ENCODE measurements around the gene PBLD. TPM values are rescaled to one million over a fixed set of nuclear protein-coding genes. Genes with fewer than 3 reads are reported as not detected.

PBLD gene
- total RNA-seq, 1 donor from 2014 or later: 8.6 TPM

DNA sequence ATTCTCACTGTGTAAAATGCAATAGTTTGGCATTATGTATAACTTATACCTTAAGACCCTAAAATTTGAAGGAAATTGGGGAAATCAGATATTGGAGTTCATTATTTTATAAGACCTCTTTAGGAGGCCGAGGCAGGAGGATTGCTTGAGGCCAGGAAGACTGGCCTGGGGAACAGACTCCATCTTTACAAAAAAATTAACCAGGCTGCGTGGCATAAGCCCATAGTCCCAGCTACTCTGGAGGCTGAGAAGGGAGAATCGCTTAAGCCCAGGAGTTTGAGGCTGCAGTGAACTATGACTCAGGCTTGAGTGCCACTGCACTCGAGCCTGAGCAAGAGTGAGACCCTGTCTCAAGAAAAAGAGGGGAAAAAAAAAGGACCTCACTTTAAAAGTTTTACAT, 14.0 kb upstream of the PBLD start:
- peak overlapping the region; percentile 13 for H3K27ac Mint-ChIP-seq (ENCODE audit: unreplicated experiment)

GRCh38 chr10:68345621-68346020, 12.9 kb upstream of the PBLD start:
- TF ChIP-seq CTCF (IDR thresholded peaks at IDR 0.05): no peak
- peaks cover 8% of the 10 kb centered on the region for H3K4me1 Mint-ChIP-seq (ENCODE audit: unreplicated experiment)
- peaks cover 51% of the 10 kb centered on the region for H3K36me3 Mint-ChIP-seq (ENCODE audit: unreplicated experiment)
- H3K27me3 Mint-ChIP-seq (ENCODE audit: unreplicated experiment): no peaks in the 10 kb centered on the region
- DNase-seq (ENCODE audit: extremely low spot score, unreplicated experiment): no peak
- H3K27ac Mint-ChIP-seq (ENCODE audit: unreplicated experiment): peak overlapping the region; percentile 35
- H3K4me3 Mint-ChIP-seq (ENCODE audit: unreplicated experiment): no peak overlapping the region
- H3K9me3 Mint-ChIP-seq (ENCODE audit: unreplicated experiment): no peaks in the 10 kb centered on the region

More for the DNA sequence above, 14.0 kb upstream of the PBLD start:
- Mint-ChIP-seq H3K4me3 (ENCODE audit: unreplicated experiment) (no peak overlapping the region), H3K4me1 (ENCODE audit: unreplicated experiment) (peaks cover 8% of the 10 kb centered on the region), H3K27me3 (ENCODE audit: unreplicated experiment) (no peaks in the 10 kb centered on the region), H3K9me3 (ENCODE audit: unreplicated experiment) (no peaks in the 10 kb centered on the region), H3K36me3 (ENCODE audit: unreplicated experiment) (peaks cover 39% of the 10 kb centered on the region)
- TF ChIP-seq CTCF (IDR thresholded peaks at IDR 0.05): no peak
- no peak for DNase-seq (ENCODE audit: extremely low spot score, unreplicated experiment)

- no peak for TF ChIP-seq CTCF (IDR thresholded peaks at IDR 0.05)
- no peaks in the 10 kb centered on the region for H3K27me3 Mint-ChIP-seq (ENCODE audit: unreplicated experiment)
- no peak overlapping the region for H3K27ac Mint-ChIP-seq (ENCODE audit: unreplicated experiment)
- no peak overlapping the region for H3K4me3 Mint-ChIP-seq (ENCODE audit: unreplicated experiment)
- peaks cover 67% of the 10 kb centered on the region for H3K36me3 Mint-ChIP-seq (ENCODE audit: unreplicated experiment)
- no peak for DNase-seq (ENCODE audit: extremely low spot score, unreplicated experiment)
- H3K9me3 Mint-ChIP-seq (ENCODE audit: unreplicated experiment): no peaks in the 10 kb centered on the region
- peaks cover 14% of the 10 kb centered on the region for H3K4me1 Mint-ChIP-seq (ENCODE audit: unreplicated experiment)
Measured at GRCh38 chr10:68342909-68343516, 10.3 kb upstream of the PBLD start.

DNA sequence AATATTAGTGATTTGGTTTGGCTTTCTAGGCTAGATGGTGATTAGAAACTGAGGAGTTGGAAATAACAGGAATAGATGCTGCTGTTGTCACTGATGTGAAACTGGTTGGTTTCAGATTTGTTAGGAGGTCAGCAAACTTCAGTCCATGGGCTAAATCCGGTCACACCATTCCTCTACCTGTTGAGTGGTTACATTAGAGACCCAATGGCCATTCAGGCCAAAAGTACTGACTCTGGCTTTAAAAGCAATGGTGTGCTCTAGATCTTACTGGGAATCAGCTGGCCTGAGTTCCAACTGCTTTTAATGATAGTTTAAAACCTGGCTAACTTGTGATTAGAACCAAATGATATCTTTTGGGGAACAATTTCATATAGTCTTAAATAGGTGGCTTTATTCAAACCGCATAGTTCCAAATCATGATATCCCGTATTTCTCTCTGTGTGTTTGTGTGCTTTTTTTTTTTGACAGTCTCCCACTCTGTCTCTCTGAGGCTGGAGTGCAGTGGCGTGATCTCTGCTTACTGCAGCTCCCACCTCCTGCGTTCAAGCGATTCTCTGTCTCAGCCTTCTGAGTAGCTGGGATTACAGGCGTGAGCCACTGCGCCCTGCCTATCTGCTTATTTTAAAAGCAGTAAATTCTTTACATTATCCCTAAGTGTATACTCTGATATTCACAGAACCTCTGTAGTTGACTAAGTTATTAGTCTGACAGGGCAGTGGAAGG, 7.8 kb upstream of the PBLD start:
- no peak for TF ChIP-seq CTCF (IDR thresholded peaks at IDR 0.05)
- H3K27me3 Mint-ChIP-seq (ENCODE audit: unreplicated experiment): no peaks in the 10 kb centered on the region
- H3K4me3 Mint-ChIP-seq (ENCODE audit: unreplicated experiment): no peak overlapping the region
- H3K4me1 Mint-ChIP-seq (ENCODE audit: unreplicated experiment): peaks cover 39% of the 10 kb centered on the region
- H3K27ac Mint-ChIP-seq (ENCODE audit: unreplicated experiment): peak overlapping the region; percentile 45
- no peak for DNase-seq (ENCODE audit: extremely low spot score, unreplicated experiment)
- H3K9me3 Mint-ChIP-seq (ENCODE audit: unreplicated experiment): no peaks in the 10 kb centered on the region
- peaks cover 62% of the 10 kb centered on the region for H3K36me3 Mint-ChIP-seq (ENCODE audit: unreplicated experiment)

- TF ChIP-seq CTCF (IDR thresholded peaks at IDR 0.05): no peak
- peak overlapping the region; percentile 16 for H3K27ac Mint-ChIP-seq (ENCODE audit: unreplicated experiment)
- peaks cover 46% of the 10 kb centered on the region for H3K4me1 Mint-ChIP-seq (ENCODE audit: unreplicated experiment)
- peaks cover 48% of the 10 kb centered on the region for H3K36me3 Mint-ChIP-seq (ENCODE audit: unreplicated experiment)
- H3K27me3 Mint-ChIP-seq (ENCODE audit: unreplicated experiment): no peaks in the 10 kb centered on the region
- H3K9me3 Mint-ChIP-seq (ENCODE audit: unreplicated experiment): no peaks in the 10 kb centered on the region
- no peak for DNase-seq (ENCODE audit: extremely low spot score, unreplicated experiment)
- peak overlapping the region; percentile 55 for H3K4me3 Mint-ChIP-seq (ENCODE audit: unreplicated experiment)
Measured at GRCh38 chr10:68336754-68337351, 4.1 kb upstream of the PBLD start.

All from osteocyte (in vitro differentiated cells).